GM20000 (cell line): Measurements from ENCODE around the gene EEF1A2.

Experiments
- DNase-seq: peaks from one replicate; pipeline ENCODE4 v3.0.0; 2012; ENCODE audit warnings: low spot score
- CTCF ChIP-seq: IDR thresholded peaks from 2 replicates; pipeline ENCODE4 v1.5.1; 2012; ENCODE audit warnings: mild to moderate bottlenecking, control low read depth; ENCODE audit errors: extremely low read depth, missing control alignments

Gene EEF1A2

GRCh38 chr20:63501818-63502670 lies 3.2 kb upstream of the EEF1A2 start:
- no peak for DNase-seq
- no peak for TF ChIP-seq CTCF

GRCh38 chr20:63500902-63501817 lies 2.3 kb upstream of the EEF1A2 start:
- TF ChIP-seq CTCF, result no peak
- no peak for DNase-seq

GRCh38 chr20:63500151-63500901 lies 1.4 kb upstream of the EEF1A2 start:
- no peak for TF ChIP-seq CTCF
- DNase-seq, result no peak

GRCh38 chr20:63499338-63499969 lies 571 bp upstream of the EEF1A2 start:
- TF ChIP-seq CTCF, result no peak
- no peak for DNase-seq

GRCh38 chr20:63497946-63498935 lies 642 bp downstream of the EEF1A2 start:
- no peak for DNase-seq
- TF ChIP-seq CTCF, result no peak
